AG04450 (cell line): ENCODE data around the gene CIAPIN1. TPM values are rescaled to one million over a fixed set of nuclear protein-coding genes. Genes with fewer than 3 reads are reported as not detected.

Experiments used
- CTCF ChIA-PET: fragments of 300-600, 350-600 bp; formaldehyde crosslinking; extraction: SDS; loops from one replicate; lab custom pipeline; 2022; ENCODE audit warnings: antibody characterized with exemption, inconsistent platforms; lab: Charles Lee
- POLR2A ChIA-PET: fragments of 350-600 bp; formaldehyde crosslinking; extraction: SDS; loops from one replicate; lab custom pipeline; 2021; ENCODE audit warnings: antibody characterized with exemption, inconsistent platforms; lab: Yijun Ruan, JAX
- DNase-seq: peaks from one replicate; pipeline ENCODE4 v3.0.0-alpha.2; 2011; ENCODE audit warnings: low read depth, low spot score
- H3K27ac ChIP-seq: one replicate; pipeline ENCODE4 v1.5.1; 2012; ENCODE audit warnings: low read depth, low read length, control low read depth
- H3K27me3 ChIP-seq: one replicate; pipeline ENCODE4 v1.6.0; 2012; ENCODE audit warnings: low read length; ENCODE audit not compliant: control insufficient read depth, insufficient read depth
- H3K4me3 ChIP-seq: 2 replicates; pipeline ENCODE4 v1.5.1; 2011; ENCODE audit warnings: mild to moderate bottlenecking, low read depth, low read length, control low read depth
- H3K9me3 ChIP-seq: 2 replicates; pipeline ENCODE4 v1.5.1; 2012; ENCODE audit warnings: low read length; ENCODE audit not compliant: control insufficient read depth, insufficient read depth
- CTCF ChIP-seq: IDR thresholded peaks from 2 replicates; pipeline ENCODE4 v1.5.1; 2011; ENCODE audit warnings: low read depth, low read length, control low read depth, inconsistent platforms
- polyA minus RNA-seq: library from RNA; depleted of rRNA, polyadenylated mRNA; stranded (reverse); fragments of >200 nt; gene quantifications from 2 replicates; pipeline ENCODE4 v1.2.3, GENCODE V29; 2011; rRNA and poly(A)+ RNA removed
- polyA plus RNA-seq: library from polyadenylated mRNA; depleted of rRNA; stranded (reverse); fragments of >200 nt; gene quantifications from 2 replicates; pipeline ENCODE4 v1.2.3, GENCODE V29; 2011; rRNA removed

The CIAPIN1 gene
- 48.6 and 49.7 TPM in 2 replicates for polyA plus RNA-seq
- 24.1 and 24.3 TPM in 2 replicates for polyA minus RNA-seq

- peak; percentile 77 for DNase-seq
- CTCF ChIA-PET: interaction anchor here (0.7 to 1.3 kb wide), 5 partner anchors 15 to 126 kb away, joined by 3 to 13 read pairs (median 4); partner anchors contain the start of gene POLR2C
- H3K9me3 ChIP-seq: no peaks in the 10 kb centered on the region; the same call in 1 of the 2 replicates
- TF ChIP-seq CTCF: no peak
- H3K27ac ChIP-seq: peak within 1 kb of the TSS; percentile 65
- H3K27me3 ChIP-seq: no peaks in the 10 kb centered on the region
- H3K4me3 ChIP-seq: peak within 1 kb of the TSS; percentile 92
- POLR2A ChIA-PET: interaction anchor here (1.0 to 2.2 kb wide), 8 partner anchors 10 to 288 kb away, joined by 3 to 15 read pairs (median 4); partner anchors contain the start of genes KATNB1, POLR2C, PSME3IP1 and RSPRY1
Measured at GRCh38 chr16:57447186-57447962, at the start of gene CIAPIN1, which contains the start of gene COQ9. CIAPIN1 (minus strand) TSS chr16:57447385; CDS start chr16:57440928, 6,457 bp downstream. COQ9 (plus strand) TSS chr16:57447479; CDS start chr16:57447506, 27 bp downstream.

DNA sequence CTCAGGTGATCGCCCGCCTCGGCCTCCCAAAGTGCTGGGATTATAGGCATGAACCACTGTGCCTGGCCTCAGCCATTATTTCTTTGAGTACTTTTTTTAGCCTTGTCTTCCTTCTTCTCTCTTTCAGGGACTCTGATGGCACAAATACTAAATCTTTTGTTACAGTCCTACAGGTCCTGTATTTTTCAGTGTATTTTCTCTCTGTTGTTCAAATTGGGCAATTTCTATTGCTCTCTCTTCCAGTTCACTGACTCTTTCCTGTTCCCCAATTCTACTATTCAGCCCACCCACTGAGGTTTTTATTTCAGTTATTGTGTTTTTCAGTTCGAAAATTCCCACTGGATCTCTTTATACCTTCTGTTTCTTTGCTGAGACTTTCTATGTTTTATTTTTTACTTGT is 46.6 kb upstream of the CIAPIN1 start:
- DNase-seq: no peak
- Histone ChIP-seq H3K27ac (no peak overlapping the region), H3K27me3 (peaks cover 41% of the 10 kb centered on the region), H3K9me3 (peaks cover 4% of the 10 kb centered on the region), H3K4me3 (no peak overlapping the region)
- ChIA-PET CTCF (no interaction called here), POLR2A (no interaction called here)
- no peak for TF ChIP-seq CTCF

GRCh38 chr16:57489229-57489628 is 42.0 kb upstream of the CIAPIN1 start:
- TF ChIP-seq CTCF: no peak
- no peak overlapping the region for H3K27ac ChIP-seq
- DNase-seq: no peak
- peaks cover 4% of the 10 kb centered on the region; the same call in 1 of the 2 replicates for H3K9me3 ChIP-seq
- H3K27me3 ChIP-seq: peaks cover 14% of the 10 kb centered on the region
- H3K4me3 ChIP-seq: no peak overlapping the region
- ChIA-PET CTCF (interaction anchor here (1.4 kb wide), 1 partner anchor 27 kb away, joined by 5 read pairs; the partner anchor contains the start of gene POLR2C), POLR2A (no interaction called here)

- Histone ChIP-seq H3K27me3 (peaks cover 7% of the 10 kb centered on the region), H3K27ac (no peak overlapping the region), H3K4me3 (peak overlapping the region; percentile 53), H3K9me3 (peaks cover 4% of the 10 kb centered on the region; the same call in 1 of the 2 replicates)
- ChIA-PET POLR2A (no interaction called here), CTCF (interaction anchor here (0.9 to 1.5 kb wide), 6 partner anchors 25 to 186 kb away, joined by 3 to 6 read pairs (median 4); partner anchors contain the start of gene POLR2C)
- DNase-seq: no peak
- TF ChIP-seq CTCF: no peak
Measured at GRCh38 chr16:57486858-57487834, 40.0 kb upstream of the CIAPIN1 start.
